MM.1S (cell line): ENCODE measurements around the gene MAT2A.

Experiments
- DNase-seq: peaks from one replicate; pipeline ENCODE4 v3.0.0-alpha.2; 2015
- H2AFZ ChIP-seq: fragments of 300-600 bp; sonication (generic); 2 replicates; pipeline ENCODE4 v1.6.0; 2016; ENCODE audit warnings: antibody characterized with exemption, low read length
- H3F3A ChIP-seq: fragments of 300-600 bp; sonication (generic); 2 replicates; pipeline ENCODE4 v1.6.1; 2016; ENCODE audit warnings: mild to moderate bottlenecking, antibody characterized with exemption, low read length, moderate library complexity, mixed read lengths; ENCODE audit not compliant: insufficient read depth
- H3K27ac ChIP-seq: fragments of 300-600 bp; sonication (generic); 2 replicates; pipeline ENCODE4 v1.5.1; 2016; ENCODE audit warnings: mild to moderate bottlenecking, low read length
- H3K27me3 ChIP-seq: fragments of 300-600 bp; sonication (generic); replicated peaks from 2 replicates; pipeline ENCODE4 v1.6.0; 2016; ENCODE audit warnings: low read length; ENCODE audit not compliant: insufficient read depth
- H3K36me3 ChIP-seq: fragments of 300-600 bp; sonication (generic); replicated peaks from 2 replicates; pipeline ENCODE4 v1.6.1; 2016; ENCODE audit warnings: mild to moderate bottlenecking, low read length, mixed read lengths; ENCODE audit not compliant: insufficient read depth
- H3K4me1 ChIP-seq: fragments of 300-600 bp; sonication (generic); 2 replicates; pipeline ENCODE4 v1.6.1; 2016; ENCODE audit warnings: low read length, mixed read lengths
- H3K4me2 ChIP-seq: fragments of 300-600 bp; sonication (generic); 2 replicates; pipeline ENCODE4 v1.6.0; 2016; ENCODE audit warnings: low read depth, low read length
- H3K4me3 ChIP-seq: fragments of 300-600 bp; sonication (generic); 2 replicates; pipeline ENCODE4 v1.5.1; 2016; ENCODE audit warnings: low read length, mixed read lengths
- H3K79me2 ChIP-seq: fragments of 300-600 bp; sonication (generic); 2 replicates; pipeline ENCODE4 v1.6.1; 2016; ENCODE audit warnings: mixed run types, low read length, mixed read lengths
- H3K9ac ChIP-seq: fragments of 300-600 bp; sonication (generic); 2 replicates; pipeline ENCODE4 v1.6.1; 2016; ENCODE audit warnings: low read length, mixed read lengths
- H3K9me2 ChIP-seq: fragments of 300-600 bp; sonication (generic); replicated peaks from 2 replicates; pipeline ENCODE4 v1.6.1; 2016; ENCODE audit warnings: mild to moderate bottlenecking, low read length, mixed read lengths; ENCODE audit not compliant: insufficient read depth
- H3K9me3 ChIP-seq: fragments of 300-600 bp; sonication (generic); replicated peaks from 2 replicates; pipeline ENCODE4 v1.6.1; 2016; ENCODE audit warnings: mild to moderate bottlenecking, low read length, mixed read lengths; ENCODE audit not compliant: insufficient read depth
- H4K20me1 ChIP-seq: fragments of 300-600 bp; sonication (generic); 2 replicates; pipeline ENCODE4 v1.6.1; 2016; ENCODE audit warnings: mild to moderate bottlenecking, low read length, moderate library complexity, mixed read lengths; ENCODE audit not compliant: insufficient read depth
- EZH2 ChIP-seq: fragments of 300-600 bp; sonication (generic); optimal IDR thresholded peaks from 2 replicates; pipeline ENCODE3; 2017; ENCODE audit warnings: low read depth, mild to moderate bottlenecking, antibody characterized with exemption, low read length, mixed read lengths
- EZH2phosphoT487 ChIP-seq: fragments of 300-600 bp; sonication (generic); IDR thresholded peaks from 2 replicates; pipeline ENCODE4 v1.6.1; 2018; ENCODE audit warnings: antibody characterized with exemption, low read length
- TF ChIP-seq, protein P1 (sequence below): fragments of 300-600 bp; sonication (generic); IDR thresholded peaks from 2 replicates; pipeline ENCODE4 v1.5.1; 2016; ENCODE audit warnings: antibody characterized with exemption, low read length, mixed read lengths

The MAT2A gene

DNA sequence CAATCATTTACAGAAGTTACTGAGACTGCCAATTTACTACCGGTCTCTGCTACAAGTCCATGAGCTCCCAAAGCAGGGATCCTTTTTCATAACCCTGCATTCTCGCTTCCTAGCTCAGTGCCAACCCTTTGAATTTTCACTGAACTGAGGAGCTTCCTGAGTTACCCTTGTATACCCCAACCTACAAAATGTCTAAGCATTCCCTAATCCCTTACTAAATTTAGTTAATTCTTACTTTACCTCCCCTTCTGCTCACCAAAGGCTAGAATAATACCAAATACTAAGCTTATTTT, 9.6 kb downstream of the MAT2A start:
- no peaks in the 10 kb centered on the region for H3K79me2 ChIP-seq
- H2AFZ ChIP-seq = no peak overlapping the region
- no peaks in the 10 kb centered on the region for H3K4me1 ChIP-seq
- H3K9me3 ChIP-seq = no peaks in the 10 kb centered on the region
- H3K4me3 ChIP-seq = no peak overlapping the region
- H3K9me2 ChIP-seq = no peaks in the 10 kb centered on the region
- H3F3A ChIP-seq = peaks cover 41% of the 10 kb centered on the region
- H3K9ac ChIP-seq = no peak overlapping the region
- no peaks in the 10 kb centered on the region; the same call in 1 of the 2 replicates for H3K36me3 ChIP-seq
- TF ChIP-seq EZH2 = no peak
- no peak for TF ChIP-seq EZH2phosphoT487
- TF ChIP-seq, protein P1, sequence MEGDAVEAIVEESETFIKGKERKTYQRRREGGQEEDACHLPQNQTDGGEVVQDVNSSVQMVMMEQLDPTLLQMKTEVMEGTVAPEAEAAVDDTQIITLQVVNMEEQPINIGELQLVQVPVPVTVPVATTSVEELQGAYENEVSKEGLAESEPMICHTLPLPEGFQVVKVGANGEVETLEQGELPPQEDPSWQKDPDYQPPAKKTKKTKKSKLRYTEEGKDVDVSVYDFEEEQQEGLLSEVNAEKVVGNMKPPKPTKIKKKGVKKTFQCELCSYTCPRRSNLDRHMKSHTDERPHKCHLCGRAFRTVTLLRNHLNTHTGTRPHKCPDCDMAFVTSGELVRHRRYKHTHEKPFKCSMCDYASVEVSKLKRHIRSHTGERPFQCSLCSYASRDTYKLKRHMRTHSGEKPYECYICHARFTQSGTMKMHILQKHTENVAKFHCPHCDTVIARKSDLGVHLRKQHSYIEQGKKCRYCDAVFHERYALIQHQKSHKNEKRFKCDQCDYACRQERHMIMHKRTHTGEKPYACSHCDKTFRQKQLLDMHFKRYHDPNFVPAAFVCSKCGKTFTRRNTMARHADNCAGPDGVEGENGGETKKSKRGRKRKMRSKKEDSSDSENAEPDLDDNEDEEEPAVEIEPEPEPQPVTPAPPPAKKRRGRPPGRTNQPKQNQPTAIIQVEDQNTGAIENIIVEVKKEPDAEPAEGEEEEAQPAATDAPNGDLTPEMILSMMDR = no peak
- H3K27ac ChIP-seq = no peak overlapping the region
- H3K4me2 ChIP-seq = no peak overlapping the region
- H4K20me1 ChIP-seq = peaks cover 3% of the 10 kb centered on the region; the same call in 1 of the 2 replicates
- H3K27me3 ChIP-seq = no peaks in the 10 kb centered on the region
- no peak for DNase-seq

DNA sequence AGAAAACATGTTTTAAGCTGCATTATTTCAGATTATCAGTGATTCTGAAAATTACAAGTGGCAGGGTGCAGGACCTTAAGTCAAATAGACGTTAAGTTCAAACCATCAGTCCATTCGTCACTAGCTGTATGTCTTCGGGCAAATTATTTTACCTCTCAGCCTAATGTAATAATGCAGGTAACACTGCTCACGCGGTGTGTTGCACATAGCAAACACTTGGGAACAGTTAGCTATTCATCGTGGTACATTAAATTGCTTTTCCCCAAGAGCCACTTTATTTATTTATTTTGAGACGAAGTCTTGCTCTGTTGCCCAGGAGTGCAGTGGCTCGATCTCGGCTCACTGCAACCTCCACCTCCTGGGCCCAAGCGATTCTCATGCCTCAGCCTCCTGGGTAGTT, 10.1 kb downstream of the MAT2A start:
- H3K79me2 ChIP-seq = no peaks in the 10 kb centered on the region
- H3K9ac ChIP-seq = no peak overlapping the region
- no peak overlapping the region for H3K27ac ChIP-seq
- no peaks in the 10 kb centered on the region; the same call in 1 of the 2 replicates for H3K36me3 ChIP-seq
- no peak for DNase-seq
- TF ChIP-seq EZH2phosphoT487 = no peak
- TF ChIP-seq EZH2 = no peak
- TF ChIP-seq, protein P1 = no peak
- no peak overlapping the region for H3K4me2 ChIP-seq
- H2AFZ ChIP-seq = no peak overlapping the region
- H3K4me3 ChIP-seq = no peak overlapping the region
- H3F3A ChIP-seq = peaks cover 41% of the 10 kb centered on the region
- peaks cover 3% of the 10 kb centered on the region; the same call in 1 of the 2 replicates for H4K20me1 ChIP-seq
- H3K27me3 ChIP-seq = no peaks in the 10 kb centered on the region
- no peaks in the 10 kb centered on the region for H3K9me2 ChIP-seq
- no peaks in the 10 kb centered on the region for H3K9me3 ChIP-seq
- no peaks in the 10 kb centered on the region for H3K4me1 ChIP-seq

DNA sequence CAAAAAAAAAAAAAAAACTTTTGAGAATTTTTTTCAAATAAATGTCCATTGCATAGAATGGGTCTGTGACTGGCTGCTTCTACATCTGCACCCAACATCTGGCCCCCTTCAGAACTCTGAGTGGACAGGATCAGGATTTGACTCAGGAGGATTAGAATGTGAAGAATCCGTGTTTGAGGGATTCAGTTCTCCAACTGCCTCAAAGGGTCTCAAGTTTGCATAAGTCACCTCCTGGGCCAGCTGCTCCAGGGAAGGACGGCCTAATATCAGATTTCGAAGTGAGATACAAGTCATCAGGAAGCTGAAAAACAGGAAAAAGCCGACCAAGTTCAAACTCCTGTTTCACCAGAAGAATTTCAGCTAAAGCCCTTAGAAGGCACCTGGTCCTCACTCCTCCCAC, 10.9 kb downstream of the MAT2A start:
- Histone ChIP-seq H4K20me1 (peaks cover 3% of the 10 kb centered on the region; the same call in 1 of the 2 replicates), H3K9ac (no peak overlapping the region), H3K4me2 (no peak overlapping the region), H3K27ac (no peak overlapping the region), H3K27me3 (no peaks in the 10 kb centered on the region), H3K9me3 (no peaks in the 10 kb centered on the region), H2AFZ (no peak overlapping the region), H3K4me1 (no peaks in the 10 kb centered on the region), H3K36me3 (no peaks in the 10 kb centered on the region; the same call in 1 of the 2 replicates), H3K79me2 (no peaks in the 10 kb centered on the region), H3K4me3 (no peak overlapping the region), H3F3A (peaks cover 35% of the 10 kb centered on the region), H3K9me2 (no peaks in the 10 kb centered on the region)
- DNase-seq = no peak
- no peak for TF ChIP-seq EZH2phosphoT487
- no peak for TF ChIP-seq EZH2
- TF ChIP-seq, protein P1 = no peak

DNA sequence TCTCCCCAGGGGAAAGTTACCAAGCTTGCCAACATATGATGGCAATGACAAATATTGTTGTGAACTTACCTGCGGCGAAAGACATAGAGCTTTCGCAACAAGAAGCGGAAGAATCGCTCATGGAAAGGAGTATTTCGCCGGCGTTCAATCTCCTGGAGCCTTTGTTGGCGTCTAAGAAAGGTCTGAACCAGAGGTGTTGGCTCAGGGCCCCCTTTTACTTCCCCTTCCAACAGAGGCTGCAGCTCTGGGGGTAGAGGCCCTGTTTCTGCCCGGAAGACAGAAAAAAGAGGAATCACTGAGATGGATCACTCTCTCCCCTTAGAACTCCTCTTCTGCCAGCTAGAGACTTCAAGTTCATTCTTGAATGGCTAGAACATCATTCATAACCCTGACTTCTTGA, 11.5 kb downstream of the MAT2A start:
- no peaks in the 10 kb centered on the region for H3K27me3 ChIP-seq
- no peaks in the 10 kb centered on the region for H3K4me1 ChIP-seq
- no peaks in the 10 kb centered on the region for H3K79me2 ChIP-seq
- no peak overlapping the region for H3K4me2 ChIP-seq
- TF ChIP-seq EZH2 (no peak), EZH2phosphoT487 (no peak)
- TF ChIP-seq, protein P1 = no peak
- no peak overlapping the region for H3K4me3 ChIP-seq
- H3F3A ChIP-seq = peaks cover 30% of the 10 kb centered on the region
- no peaks in the 10 kb centered on the region; the same call in 1 of the 2 replicates for H3K36me3 ChIP-seq
- H3K27ac ChIP-seq = no peak overlapping the region
- DNase-seq = no peak
- no peak overlapping the region for H3K9ac ChIP-seq
- no peaks in the 10 kb centered on the region for H3K9me3 ChIP-seq
- H2AFZ ChIP-seq = no peak overlapping the region
- H4K20me1 ChIP-seq = peaks cover under 1% of the 10 kb centered on the region; the same call in 1 of the 2 replicates
- H3K9me2 ChIP-seq = no peaks in the 10 kb centered on the region
